ENCODE measurements around the gene GALR2. TPM values are rescaled to one million over a fixed set of nuclear protein-coding genes. Genes with fewer than 3 reads are reported as not detected.

GALR2 gene
- total and polyA plus RNA-seq, 9 of the 15 experiments (the other 6 are each of a cell fraction or from before 2014, with no cell fraction given) = 0.34 TPM; not detected in 8

- TF ChIP-seq, protein P1, sequence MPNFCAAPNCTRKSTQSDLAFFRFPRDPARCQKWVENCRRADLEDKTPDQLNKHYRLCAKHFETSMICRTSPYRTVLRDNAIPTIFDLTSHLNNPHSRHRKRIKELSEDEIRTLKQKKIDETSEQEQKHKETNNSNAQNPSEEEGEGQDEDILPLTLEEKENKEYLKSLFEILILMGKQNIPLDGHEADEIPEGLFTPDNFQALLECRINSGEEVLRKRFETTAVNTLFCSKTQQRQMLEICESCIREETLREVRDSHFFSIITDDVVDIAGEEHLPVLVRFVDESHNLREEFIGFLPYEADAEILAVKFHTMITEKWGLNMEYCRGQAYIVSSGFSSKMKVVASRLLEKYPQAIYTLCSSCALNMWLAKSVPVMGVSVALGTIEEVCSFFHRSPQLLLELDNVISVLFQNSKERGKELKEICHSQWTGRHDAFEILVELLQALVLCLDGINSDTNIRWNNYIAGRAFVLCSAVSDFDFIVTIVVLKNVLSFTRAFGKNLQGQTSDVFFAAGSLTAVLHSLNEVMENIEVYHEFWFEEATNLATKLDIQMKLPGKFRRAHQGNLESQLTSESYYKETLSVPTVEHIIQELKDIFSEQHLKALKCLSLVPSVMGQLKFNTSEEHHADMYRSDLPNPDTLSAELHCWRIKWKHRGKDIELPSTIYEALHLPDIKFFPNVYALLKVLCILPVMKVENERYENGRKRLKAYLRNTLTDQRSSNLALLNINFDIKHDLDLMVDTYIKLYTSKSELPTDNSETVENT (CRISPR knock-in tag; IDR thresholded peaks at IDR 0.05) = no peak
These were observed 37.4 kb downstream of the GALR2 start (continued) for GRCh38 chr17:76111956-76112355.

GRCh38 chr17:76115138-76115754, 40.7 kb downstream of the GALR2 start:
- Histone ChIP-seq H3K27me3 (ENCODE audit: control insufficient read depth in 2 of 2, insufficient read depth in 2 of 2, low read length in 2 of 2) (no peaks in the 10 kb centered on the region), H3K4me2 (ENCODE audit: insufficient read depth, low read length) (no peak overlapping the region), H3K4me3 (no peak overlapping the region), H2AFZ (ENCODE audit: low read depth, low read length) (no peak overlapping the region), H3K9me1 (ENCODE audit: control insufficient read depth, insufficient read depth, low read length) (no peaks in the 10 kb centered on the region), H3K9me3 (replicated peaks; ENCODE audit: control insufficient read depth, insufficient read depth, low read depth, low read length) (no peaks in the 10 kb centered on the region), H3K9ac (ENCODE audit: insufficient read depth in 1 of 2, low read depth in 2 of 2, low read length in 2 of 2) (no peak overlapping the region), H3K27ac (ENCODE audit: extremely low read depth, low read depth, low read length) (no peak overlapping the region), H3K4me1 (replicated peaks in 1 of 2; ENCODE audit: control insufficient read depth in 2 of 2, insufficient read depth in 2 of 2, low read length in 2 of 2) (no peaks in the 10 kb centered on the region), H3K36me3 (ENCODE audit: control insufficient read depth, insufficient read depth, low read length) (no peaks in the 10 kb centered on the region), H4K20me1 (replicated peaks; ENCODE audit: control insufficient read depth, insufficient read depth, low read length) (no peaks in the 10 kb centered on the region), H3K79me2 (ENCODE audit: control insufficient read depth, insufficient read depth, low read length) (no peaks in the 10 kb centered on the region)
- in situ Hi-C loops (cut with MboI) (no loop called here), intact Hi-C loops (cut with micrococcal nuclease) (no loop called here)
- POLR2A ChIA-PET = interaction anchor here (0.7 to 1.0 kb wide), 2 partner anchors 35 to 173 kb away, joined by 3 read pairs; no protein-coding TSS in a partner anchor
- no TSS peak for BruUV-seq (replicated peaks)
- ATAC-seq (no peak), DNase-seq (ENCODE audit: extremely low read depth in 1 of 4, low spot score in 3 of 4) (no peak), FAIRE-seq (no peak)
- WGBS (ENCODE audit: insufficient coverage, low coverage, missing lambda C conversion rate) = 29% methylated on average over 7 of the region's 7 CpGs
- CTCF ChIA-PET (ENCODE audit: low intra/inter-chr PET ratio) = no interaction called here
- TF ChIP-seq ZNF780A (CRISPR knock-in tag; IDR thresholded peaks at IDR 0.05) (no peak), RBM25 (IDR thresholded peaks at IDR 0.05; ENCODE audit: low read depth, low read length, severe bottlenecking) (peak; percentile 66), BCOR (IDR thresholded peaks at IDR 0.05) (peak; percentile 24; the same call in 1 of the 2 replicates), RUNX1 (IDR thresholded peaks at IDR 0.05; ENCODE audit: low read depth) (no peak), ZNF121 (CRISPR knock-in tag; conservative IDR thresholded peaks at IDR 0.05) (peak; percentile 91), ZSCAN32 (CRISPR knock-in tag; IDR thresholded peaks at IDR 0.05) (no peak)

All from K562 (cell line).